ENCODE results near the gene ADGRD1.

ADGRD1 gene

GRCh38 chr12:131045705-131046460 lies 92.2 kb downstream of the ADGRD1 start:
- no peak for DNase-seq

GRCh38 chr12:131046813-131047788 lies 93.4 kb downstream of the ADGRD1 start:
- no peak for DNase-seq

- no peak for DNase-seq
These were observed 94.3 kb downstream of the ADGRD1 start for GRCh38 chr12:131047789-131048610.

DNA sequence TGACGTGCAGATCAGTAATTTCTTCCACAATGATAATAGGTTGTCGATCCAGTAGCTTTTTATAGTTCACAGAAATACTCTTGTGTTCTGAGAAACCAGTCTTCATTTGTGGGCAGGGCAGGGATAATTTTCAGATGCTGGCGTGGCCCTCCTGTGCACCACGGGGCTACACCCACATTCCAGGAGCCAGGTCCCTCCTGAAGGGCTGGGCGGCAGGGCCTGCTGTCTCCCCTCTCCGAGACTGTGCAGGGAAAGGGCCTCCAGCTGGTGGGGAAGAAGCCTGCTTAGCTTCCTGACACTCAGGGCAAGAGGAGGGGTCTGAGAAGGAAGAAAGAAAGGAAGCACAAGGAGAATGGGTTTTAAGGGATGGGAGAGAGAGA lies 94.9 kb downstream of the ADGRD1 start:
- no peak for DNase-seq

- no peak for DNase-seq
These were observed 95.3 kb downstream of the ADGRD1 start for GRCh38 chr12:131049002-131049401.

DNA sequence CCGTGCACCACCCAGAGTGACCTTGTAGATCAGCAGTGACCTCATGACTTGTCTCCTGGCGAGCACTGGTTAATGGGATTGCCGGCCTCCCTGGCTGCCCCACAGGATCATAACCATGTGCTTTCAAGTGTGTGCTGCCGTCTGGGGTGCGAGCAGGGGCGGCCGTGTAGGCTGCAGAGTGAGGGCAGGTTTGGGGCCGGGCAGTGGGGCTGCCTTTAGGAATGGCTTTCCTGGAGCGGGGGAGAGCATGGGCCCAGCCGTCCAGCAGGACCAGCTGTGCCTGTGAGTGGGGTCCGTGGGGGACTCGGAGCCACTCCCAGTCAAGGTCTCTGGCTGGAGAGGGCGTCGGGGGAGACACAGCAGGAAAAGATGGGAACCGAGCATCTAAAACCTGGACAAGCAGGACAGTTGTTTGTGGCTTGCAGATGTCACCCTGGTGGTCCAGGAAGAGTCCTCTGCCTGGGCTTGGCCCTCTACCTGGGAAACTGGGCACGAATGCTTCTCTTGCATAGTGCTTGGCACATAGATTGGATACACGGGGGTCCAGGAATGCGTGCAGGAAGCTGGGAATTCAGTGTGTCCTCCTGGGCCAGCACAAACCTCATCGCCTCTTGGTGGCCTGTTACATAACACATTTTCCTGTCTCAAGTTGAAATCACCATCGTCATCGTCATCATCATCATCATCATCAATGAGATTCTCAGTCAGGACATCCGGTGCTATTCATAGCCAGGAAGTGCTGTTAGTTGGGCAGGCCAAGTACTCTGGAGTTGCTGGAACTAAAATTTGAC lies 96.0 kb downstream of the ADGRD1 start:
- no peak for DNase-seq

DNA sequence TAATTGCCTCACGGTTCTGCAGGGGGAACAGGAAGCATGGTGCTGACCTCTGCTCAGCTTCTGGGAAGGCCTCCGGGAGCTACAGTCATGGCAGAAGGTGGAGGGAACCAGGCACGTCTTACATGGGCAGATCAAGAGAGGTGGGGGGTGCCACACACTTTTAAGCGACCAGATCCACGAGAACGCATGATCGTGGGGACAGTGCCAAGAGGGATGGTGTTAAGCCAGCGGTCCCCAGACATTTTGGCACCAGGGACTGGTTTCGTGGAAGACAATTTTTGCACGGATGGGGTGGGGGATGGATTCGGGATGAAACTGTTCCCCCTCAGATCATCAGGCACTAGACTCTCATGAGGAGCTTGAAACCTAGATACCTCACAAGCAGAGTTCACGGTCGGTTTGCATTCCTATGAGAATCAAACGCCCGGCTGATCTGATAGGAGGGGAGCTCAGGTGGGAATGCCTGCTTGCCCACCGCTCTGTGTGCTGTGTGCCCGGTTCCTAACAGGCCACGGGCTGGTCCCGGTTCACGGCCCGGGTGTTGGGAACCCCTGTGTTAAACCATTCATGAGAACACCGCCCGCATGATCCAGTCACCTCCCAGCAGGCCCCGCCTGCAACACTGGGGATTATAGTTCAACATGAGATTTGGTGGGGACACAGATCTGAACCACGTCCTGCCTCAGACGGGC lies 96.9 kb downstream of the ADGRD1 start:
- DNase-seq: no peak

DNA sequence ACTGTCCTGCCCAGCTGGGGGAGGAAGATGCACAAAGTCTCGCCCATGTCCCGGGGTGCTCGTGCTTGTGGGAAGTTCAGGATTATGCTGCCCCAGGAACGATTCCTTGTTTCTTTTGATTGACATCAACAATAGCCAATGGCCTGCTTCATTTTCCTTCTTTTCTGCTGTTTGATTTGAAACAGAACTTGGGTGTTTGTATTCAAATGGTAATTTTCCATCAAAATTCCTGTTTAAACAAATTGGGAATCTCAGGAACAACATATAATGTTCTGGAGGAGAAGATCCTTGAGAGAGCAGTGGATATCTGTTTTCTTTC lies 97.4 kb downstream of the ADGRD1 start:
- DNase-seq: no peak

GRCh38 chr12:131052063-131052781 lies 98.5 kb downstream of the ADGRD1 start:
- no peak for DNase-seq

- no peak for DNase-seq
These were observed 99.2 kb downstream of the ADGRD1 start for GRCh38 chr12:131052929-131053328.

- DNase-seq: no peak
These were observed 99.9 kb downstream of the ADGRD1 start for GRCh38 chr12:131053567-131053966.

DNA sequence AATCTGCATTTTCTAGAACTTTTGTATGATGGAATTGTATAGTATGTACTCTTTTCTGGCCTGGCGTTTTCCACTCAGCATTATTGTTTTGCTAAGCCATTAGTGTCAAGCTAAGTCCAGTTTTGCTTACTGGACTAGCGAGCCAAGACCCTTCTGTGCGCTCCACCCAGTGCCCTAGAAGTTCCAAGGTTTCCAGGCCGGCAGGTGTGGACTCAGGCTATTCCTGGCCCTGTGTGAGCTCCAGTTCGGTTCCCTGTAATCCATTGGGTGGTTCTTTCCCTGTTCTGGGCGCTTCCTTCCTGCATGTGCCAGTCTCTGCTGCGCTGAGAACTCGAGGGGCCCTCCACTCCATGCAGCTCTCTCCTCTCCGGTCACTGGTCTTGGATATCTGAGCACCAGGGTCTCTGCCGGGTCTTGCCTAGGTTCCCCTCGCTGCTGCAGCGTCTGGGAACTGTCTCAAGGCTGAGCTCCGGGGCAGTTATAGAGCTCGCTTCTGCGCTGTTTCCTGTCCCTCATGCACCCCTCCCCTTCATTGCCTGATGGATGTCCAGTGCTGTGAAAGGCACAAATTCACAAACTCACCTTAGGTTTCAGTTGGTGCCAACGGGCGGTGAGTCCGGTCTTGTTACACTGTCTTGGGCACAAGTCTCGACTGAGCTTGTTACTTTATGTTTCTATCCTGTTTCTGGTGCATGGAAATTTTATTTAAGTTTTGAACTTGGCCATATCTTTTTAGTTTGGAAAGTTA lies 100.8 kb downstream of the ADGRD1 start:
- no peak for DNase-seq

GRCh38 chr12:131055093-131055465 lies 101.4 kb downstream of the ADGRD1 start:
- no peak for DNase-seq

DNA sequence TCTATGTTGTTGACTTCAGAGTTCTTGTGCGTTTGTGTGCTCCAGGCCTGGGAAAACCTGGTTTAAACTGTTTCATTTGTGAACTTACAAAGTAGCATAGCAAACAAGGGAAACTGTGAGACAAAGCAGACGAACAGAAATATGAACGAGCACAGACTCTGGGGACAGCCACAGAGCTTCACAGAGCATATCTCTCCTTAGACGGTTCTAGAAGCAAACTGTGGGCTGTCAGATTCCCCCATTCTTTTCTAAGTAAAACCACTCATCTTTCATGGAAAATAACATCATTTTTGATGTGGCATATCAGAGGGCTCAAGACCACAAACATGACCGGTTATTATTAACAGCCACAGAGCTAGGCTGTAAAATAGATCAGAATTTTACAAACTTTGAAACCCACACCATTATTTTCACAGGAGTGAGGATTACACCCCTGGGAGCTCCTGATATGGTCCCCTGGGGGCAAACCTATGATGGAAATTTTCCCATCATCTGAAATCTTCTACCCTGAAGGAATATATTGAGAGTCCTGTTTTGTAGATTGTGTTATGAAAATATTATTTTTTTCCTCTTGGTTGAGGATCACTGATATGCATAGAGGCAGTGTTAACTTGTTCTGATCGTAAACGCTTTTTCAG lies 102.0 kb downstream of the ADGRD1 start:
- DNase-seq: no peak

- DNase-seq: no peak
These were observed 102.9 kb downstream of the ADGRD1 start for GRCh38 chr12:131056626-131057025.

GRCh38 chr12:131057211-131057721 lies 103.6 kb downstream of the ADGRD1 start:
- DNase-seq: no peak

DNA sequence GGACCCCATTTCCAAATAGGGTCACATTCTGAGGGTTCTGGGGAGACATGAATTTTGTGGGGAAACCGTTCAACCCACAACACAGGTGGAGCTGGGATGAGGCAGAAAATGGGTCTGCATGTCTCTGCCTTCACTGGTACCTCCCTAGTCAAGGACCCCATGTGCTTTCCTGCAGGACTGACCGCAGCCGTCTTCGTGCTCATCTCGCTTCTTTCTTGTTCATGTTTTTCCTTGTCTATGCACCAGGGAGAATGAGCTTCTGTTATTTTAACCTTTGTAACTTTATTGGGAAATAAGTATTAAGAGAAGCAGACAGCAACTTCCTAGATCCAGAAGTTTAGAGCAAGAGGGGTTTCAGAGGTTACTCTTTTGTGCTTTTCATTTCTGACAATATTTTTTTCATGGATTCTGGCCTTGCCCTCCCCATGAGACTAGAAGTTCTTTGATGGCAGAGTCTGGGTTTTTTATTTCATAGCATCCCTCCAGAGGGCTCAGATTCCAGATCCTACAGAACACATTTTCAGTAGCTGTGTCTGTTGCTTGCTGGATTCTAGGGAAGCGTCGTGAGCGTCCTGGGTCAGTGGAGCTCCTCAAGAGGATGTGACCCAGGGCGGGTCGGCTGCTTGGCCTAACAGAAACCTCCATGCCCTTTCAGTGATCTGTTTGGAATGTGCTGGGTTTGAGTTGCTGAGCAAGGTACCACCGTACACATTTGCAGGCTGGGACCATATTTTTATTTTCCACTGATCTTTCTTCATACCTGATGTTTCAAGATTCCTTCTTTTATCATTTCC lies 104.2 kb downstream of the ADGRD1 start:
- DNase-seq: no peak

DNA sequence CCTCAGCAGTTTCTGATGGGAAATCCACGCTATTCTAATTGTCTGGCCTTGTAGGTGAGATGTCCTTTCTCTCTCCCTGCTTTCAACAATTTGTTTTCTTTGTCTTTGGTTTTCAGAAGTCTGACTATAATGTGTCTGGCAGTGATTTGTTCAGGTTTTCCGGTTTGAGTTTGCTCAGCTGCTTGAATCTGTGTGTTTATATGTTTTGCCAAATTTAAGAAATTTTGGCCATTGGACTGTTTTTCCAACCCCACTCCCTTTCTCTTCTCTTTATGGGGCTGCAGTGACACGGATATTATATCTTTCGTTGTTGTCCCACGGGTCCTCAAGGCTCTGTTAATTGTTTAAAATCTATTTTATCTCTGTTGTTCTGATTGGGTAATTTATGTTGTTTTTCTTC lies 105.0 kb downstream of the ADGRD1 start:
- no peak for DNase-seq
